ENCODE measurements around the gene ATG4D.
"Not testable (repeated sequence)": the region's sequence is repeated elsewhere in the genome, so short reads cannot be mapped to it uniquely, and the experiment has no call there.

ATG4D gene

GRCh38 chr19:10520652-10521318 lies 22.9 kb upstream of the ATG4D start:
- Histone ChIP-seq H3K27ac (ENCODE audit: low read depth, low read length) (no peak overlapping the region), H2AFZ (ENCODE audit: low read length, unreplicated experiment) (no peak overlapping the region), H3K4me1 (ENCODE audit: control insufficient read depth, insufficient read depth, low read length, unreplicated experiment) (peaks cover 11% of the 10 kb centered on the region), H3K27me3 (ENCODE audit: insufficient read depth, low read length) (no peaks in the 10 kb centered on the region), H3K79me2 (ENCODE audit: control insufficient read depth, insufficient read depth, low read length, unreplicated experiment) (no peaks in the 10 kb centered on the region), H3K4me3 (ENCODE audit: low read depth, low read length) (no peak overlapping the region), H3K36me3 (ENCODE audit: insufficient read depth, low read length) (no peaks in the 10 kb centered on the region)

GRCh38 chr19:10521461-10522171 lies 22.1 kb upstream of the ATG4D start:
- no peaks in the 10 kb centered on the region for H3K79me2 ChIP-seq (ENCODE audit: control insufficient read depth, insufficient read depth, low read length, unreplicated experiment)
- no peak overlapping the region for H2AFZ ChIP-seq (ENCODE audit: low read length, unreplicated experiment)
- no peak overlapping the region for H3K4me3 ChIP-seq (ENCODE audit: low read depth, low read length)
- H3K27me3 ChIP-seq (ENCODE audit: insufficient read depth, low read length): no peaks in the 10 kb centered on the region
- H3K4me1 ChIP-seq (ENCODE audit: control insufficient read depth, insufficient read depth, low read length, unreplicated experiment): peaks cover 10% of the 10 kb centered on the region
- H3K27ac ChIP-seq (ENCODE audit: low read depth, low read length): no peak overlapping the region
- no peaks in the 10 kb centered on the region for H3K36me3 ChIP-seq (ENCODE audit: insufficient read depth, low read length)

GRCh38 chr19:10523135-10523636 lies 20.5 kb upstream of the ATG4D start:
- no peaks in the 10 kb centered on the region for H3K27me3 ChIP-seq (ENCODE audit: insufficient read depth, low read length)
- no peak overlapping the region for H2AFZ ChIP-seq (ENCODE audit: low read length, unreplicated experiment)
- no peak overlapping the region for H3K27ac ChIP-seq (ENCODE audit: low read depth, low read length)
- no peaks in the 10 kb centered on the region for H3K79me2 ChIP-seq (ENCODE audit: control insufficient read depth, insufficient read depth, low read length, unreplicated experiment)
- no peak overlapping the region for H3K4me3 ChIP-seq (ENCODE audit: low read depth, low read length)
- H3K4me1 ChIP-seq (ENCODE audit: control insufficient read depth, insufficient read depth, low read length, unreplicated experiment): peaks cover 6% of the 10 kb centered on the region
- no peaks in the 10 kb centered on the region for H3K36me3 ChIP-seq (ENCODE audit: insufficient read depth, low read length)

- Histone ChIP-seq H3K27ac (ENCODE audit: low read depth, low read length) (no peak overlapping the region), H3K79me2 (ENCODE audit: control insufficient read depth, insufficient read depth, low read length, unreplicated experiment) (no peaks in the 10 kb centered on the region), H2AFZ (ENCODE audit: low read length, unreplicated experiment) (no peak overlapping the region), H3K27me3 (ENCODE audit: insufficient read depth, low read length) (no peaks in the 10 kb centered on the region), H3K4me1 (ENCODE audit: control insufficient read depth, insufficient read depth, low read length, unreplicated experiment) (no peaks in the 10 kb centered on the region), H3K36me3 (ENCODE audit: insufficient read depth, low read length) (no peaks in the 10 kb centered on the region), H3K4me3 (ENCODE audit: low read depth, low read length) (no peak overlapping the region)
Measured at GRCh38 chr19:10525636-10526035, 18.1 kb upstream of the ATG4D start.

- not testable (repeated sequence) for H3K36me3 ChIP-seq (ENCODE audit: insufficient read depth, low read length); H3K4me3 ChIP-seq (ENCODE audit: low read depth, low read length); H2AFZ ChIP-seq (ENCODE audit: low read length, unreplicated experiment); H3K79me2 ChIP-seq (ENCODE audit: control insufficient read depth, insufficient read depth, low read length, unreplicated experiment); H3K4me1 ChIP-seq (ENCODE audit: control insufficient read depth, insufficient read depth, low read length, unreplicated experiment); H3K27me3 ChIP-seq (ENCODE audit: insufficient read depth, low read length); H3K27ac ChIP-seq (ENCODE audit: low read depth, low read length)
Measured at GRCh38 chr19:10526887-10527286, 16.8 kb upstream of the ATG4D start.

GRCh38 chr19:10532457-10532856 lies 11.2 kb upstream of the ATG4D start:
- no peaks in the 10 kb centered on the region for H3K36me3 ChIP-seq (ENCODE audit: insufficient read depth, low read length)
- H3K79me2 ChIP-seq (ENCODE audit: control insufficient read depth, insufficient read depth, low read length, unreplicated experiment): no peaks in the 10 kb centered on the region
- no peaks in the 10 kb centered on the region for H3K4me1 ChIP-seq (ENCODE audit: control insufficient read depth, insufficient read depth, low read length, unreplicated experiment)
- no peak overlapping the region for H3K4me3 ChIP-seq (ENCODE audit: low read depth, low read length)
- H3K27me3 ChIP-seq (ENCODE audit: insufficient read depth, low read length): no peaks in the 10 kb centered on the region
- H2AFZ ChIP-seq (ENCODE audit: low read length, unreplicated experiment): no peak overlapping the region
- no peak overlapping the region for H3K27ac ChIP-seq (ENCODE audit: low read depth, low read length)

- no peaks in the 10 kb centered on the region for H3K4me1 ChIP-seq (ENCODE audit: control insufficient read depth, insufficient read depth, low read length, unreplicated experiment)
- peak overlapping the region; percentile 55 for H3K27ac ChIP-seq (ENCODE audit: low read depth, low read length)
- no peaks in the 10 kb centered on the region for H3K27me3 ChIP-seq (ENCODE audit: insufficient read depth, low read length)
- no peak overlapping the region for H3K4me3 ChIP-seq (ENCODE audit: low read depth, low read length)
- no peaks in the 10 kb centered on the region for H3K79me2 ChIP-seq (ENCODE audit: control insufficient read depth, insufficient read depth, low read length, unreplicated experiment)
- no peak overlapping the region for H2AFZ ChIP-seq (ENCODE audit: low read length, unreplicated experiment)
- H3K36me3 ChIP-seq (ENCODE audit: insufficient read depth, low read length): no peaks in the 10 kb centered on the region
Measured at GRCh38 chr19:10533646-10534386, 9.9 kb upstream of the ATG4D start.

GRCh38 chr19:10535613-10536012 lies 8.1 kb upstream of the ATG4D start:
- no peaks in the 10 kb centered on the region for H3K27me3 ChIP-seq (ENCODE audit: insufficient read depth, low read length)
- no peak overlapping the region for H2AFZ ChIP-seq (ENCODE audit: low read length, unreplicated experiment)

GRCh38 chr19:10537668-10538067 lies 6.0 kb upstream of the ATG4D start:
- Histone ChIP-seq H2AFZ (ENCODE audit: low read length, unreplicated experiment) (no peak overlapping the region), H3K27ac (ENCODE audit: low read depth, low read length) (no peak overlapping the region), H3K27me3 (ENCODE audit: insufficient read depth, low read length) (no peaks in the 10 kb centered on the region), H3K79me2 (ENCODE audit: control insufficient read depth, insufficient read depth, low read length, unreplicated experiment) (no peaks in the 10 kb centered on the region), H3K4me1 (ENCODE audit: control insufficient read depth, insufficient read depth, low read length, unreplicated experiment) (no peaks in the 10 kb centered on the region), H3K4me3 (ENCODE audit: low read depth, low read length) (no peak overlapping the region), H3K36me3 (ENCODE audit: insufficient read depth, low read length) (no peaks in the 10 kb centered on the region)

More at GRCh38 chr19:10535613-10536012, 8.1 kb upstream of the ATG4D start:
- Histone ChIP-seq H3K4me3 (ENCODE audit: low read depth, low read length) (no peak overlapping the region), H3K79me2 (ENCODE audit: control insufficient read depth, insufficient read depth, low read length, unreplicated experiment) (no peaks in the 10 kb centered on the region), H3K36me3 (ENCODE audit: insufficient read depth, low read length) (no peaks in the 10 kb centered on the region), H3K4me1 (ENCODE audit: control insufficient read depth, insufficient read depth, low read length, unreplicated experiment) (no peaks in the 10 kb centered on the region), H3K27ac (ENCODE audit: low read depth, low read length) (no peak overlapping the region)

GRCh38 chr19:10538204-10538983 lies 5.3 kb upstream of the ATG4D start:
- Histone ChIP-seq H3K4me1 (ENCODE audit: control insufficient read depth, insufficient read depth, low read length, unreplicated experiment) (peaks cover 2% of the 10 kb centered on the region), H3K4me3 (ENCODE audit: low read depth, low read length) (no peak overlapping the region), H3K36me3 (ENCODE audit: insufficient read depth, low read length) (no peaks in the 10 kb centered on the region), H3K27ac (ENCODE audit: low read depth, low read length) (no peak overlapping the region), H2AFZ (ENCODE audit: low read length, unreplicated experiment) (no peak overlapping the region), H3K27me3 (ENCODE audit: insufficient read depth, low read length) (no peaks in the 10 kb centered on the region), H3K79me2 (ENCODE audit: control insufficient read depth, insufficient read depth, low read length, unreplicated experiment) (no peaks in the 10 kb centered on the region)
